Stimulated activated CD8-positive, alpha-beta memory T cell treated with anti-CD3 and anti-CD28 coated beads, Interleukin-12 subunit alpha, Interleukin-12 subunit beta, amount 100 ng/mL, for 4 hours (primary cell): Measurements from ENCODE around the gene CDC45.
"Not testable (repeated sequence)": the region's sequence is repeated elsewhere in the genome, so short reads cannot be mapped to it uniquely, and the experiment has no call there.

Experiments used
- DNase-seq: peaks from one replicate; pipeline ENCODE4 v3.0.0-alpha.2; 2020; ENCODE audit warnings: low read depth

The CDC45 gene

GRCh38 chr22:19533049-19533626 is 53.4 kb downstream of the CDC45 start:
- no peak for DNase-seq

GRCh38 chr22:19533857-19534256 is 54.1 kb downstream of the CDC45 start:
- no peak for DNase-seq

- no peak for DNase-seq
These were observed 55.3 kb downstream of the CDC45 start for GRCh38 chr22:19535001-19535400.

GRCh38 chr22:19536564-19536963 is 56.8 kb downstream of the CDC45 start:
- DNase-seq, result no peak

DNA sequence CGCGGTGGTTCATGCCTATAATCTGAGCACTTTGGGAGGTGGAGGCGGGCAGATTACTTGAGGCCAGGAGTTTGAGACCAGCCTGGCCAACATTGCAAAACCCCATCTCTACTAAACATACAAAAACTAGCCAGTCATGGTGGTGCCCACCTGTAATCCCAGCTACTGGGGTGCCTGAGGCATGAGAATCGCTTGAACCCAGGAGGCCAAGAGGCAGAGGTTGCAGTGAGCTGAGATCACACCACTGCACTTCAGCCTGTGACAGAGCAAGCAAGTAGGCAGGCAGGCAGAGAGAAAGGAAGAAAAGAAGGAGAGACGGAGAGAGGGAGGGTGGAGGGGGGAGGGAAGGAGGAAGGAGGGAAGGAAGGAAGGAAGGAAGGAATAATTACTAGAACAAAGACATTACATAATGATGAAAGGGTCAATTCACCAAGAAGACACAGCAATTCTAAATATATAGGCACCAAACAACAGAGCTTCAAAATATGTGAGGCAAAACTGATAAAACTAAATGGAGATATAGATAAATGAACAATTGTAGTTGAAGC is 58.3 kb downstream of the CDC45 start:
- DNase-seq, result no peak

DNA sequence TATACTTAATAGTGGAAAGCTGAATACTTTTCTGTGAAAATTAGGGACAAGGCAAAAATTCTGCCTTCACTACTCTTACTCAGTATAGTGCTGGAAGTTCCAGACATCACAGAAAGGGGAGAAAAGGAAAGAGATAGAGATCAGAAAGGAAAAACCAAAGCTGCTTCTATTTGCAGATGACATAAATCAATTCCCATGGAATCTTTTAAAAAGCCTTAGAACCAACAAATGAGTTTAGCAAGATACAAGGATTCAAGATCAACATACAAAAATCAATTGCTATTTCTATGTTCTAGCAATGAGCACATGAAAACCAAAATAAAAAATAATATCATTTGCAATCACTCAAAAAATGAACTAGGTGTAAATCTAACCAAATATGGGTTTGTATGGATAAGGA is 60.7 kb downstream of the CDC45 start:
- DNase-seq, result no peak

DNA sequence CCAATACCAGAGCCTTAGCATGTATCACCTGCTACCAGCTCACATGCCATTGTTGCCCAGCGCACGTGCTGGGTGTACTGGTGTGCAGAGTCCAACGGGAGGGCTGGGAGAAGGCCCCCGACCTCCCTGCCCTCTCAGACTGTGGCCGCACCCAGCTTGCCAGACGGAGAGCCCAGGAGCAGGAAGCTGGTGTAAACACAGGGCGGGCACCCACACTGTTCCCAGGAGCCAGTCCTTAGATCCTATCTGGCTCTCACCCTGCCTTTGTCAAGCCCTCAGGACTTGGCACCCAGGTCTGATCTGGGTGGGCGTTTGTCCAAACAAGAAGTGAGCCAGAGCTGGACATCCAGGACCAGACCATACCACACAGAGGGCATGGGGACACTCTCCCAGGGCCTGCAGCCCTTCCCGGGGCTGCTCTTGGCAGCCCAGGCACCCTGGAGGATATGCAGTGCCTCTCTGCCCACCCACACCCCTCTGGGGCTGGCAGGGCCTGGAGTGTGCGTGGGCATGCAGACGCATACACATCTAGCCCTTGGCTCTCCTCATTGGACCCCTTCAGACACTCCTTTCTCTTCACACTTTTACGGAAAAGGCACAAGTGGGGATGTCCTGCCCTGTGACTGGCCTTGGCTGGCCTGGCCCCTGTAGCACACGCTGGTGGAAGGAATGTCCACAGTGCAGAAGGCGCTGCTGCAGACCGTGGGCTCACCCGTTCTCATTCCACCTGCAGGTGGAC is 64.4 kb downstream of the CDC45 start:
- no peak for DNase-seq

- no peak for DNase-seq
These were observed 66.2 kb downstream of the CDC45 start for GRCh38 chr22:19545935-19546207.

DNA sequence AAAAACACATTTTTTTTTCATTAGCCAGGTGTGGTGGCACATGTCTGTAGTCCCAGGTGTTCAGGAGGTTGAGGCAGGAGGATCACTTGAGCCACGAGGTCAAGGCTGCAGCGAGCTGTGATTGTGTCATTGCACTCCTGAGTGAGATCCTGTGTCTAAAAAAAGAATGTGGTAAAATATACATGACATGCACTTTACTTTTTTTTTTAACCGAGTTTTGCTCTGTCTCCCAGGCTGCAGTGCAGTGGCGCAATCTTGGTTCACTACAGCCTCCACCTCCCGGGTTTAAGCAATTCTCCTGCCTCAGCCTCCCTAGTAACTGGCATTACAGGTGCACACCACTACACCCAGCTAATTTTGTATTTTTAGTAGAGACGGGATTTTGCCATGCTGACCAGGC is 67.0 kb downstream of the CDC45 start:
- no peak for DNase-seq

DNA sequence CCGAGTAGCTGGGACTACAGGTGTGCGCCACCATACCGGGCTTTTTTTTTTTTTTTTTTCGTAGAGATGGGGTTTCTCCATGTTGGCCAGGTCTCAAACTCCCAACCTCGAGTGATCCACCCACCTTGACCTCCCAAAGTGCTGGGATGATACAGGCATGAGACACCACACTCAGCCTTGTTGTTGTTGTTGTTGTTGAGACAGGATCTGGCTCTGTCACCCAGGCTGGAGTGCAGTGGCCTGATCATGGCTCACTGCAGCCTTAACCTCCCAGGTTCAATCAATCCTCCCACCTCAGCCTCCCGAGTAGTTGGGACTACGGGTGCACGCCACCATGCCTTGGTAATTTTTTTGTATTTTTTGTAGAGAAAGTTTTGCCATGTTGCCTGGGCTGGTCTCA is 67.9 kb downstream of the CDC45 start:
- DNase-seq, result no peak

DNA sequence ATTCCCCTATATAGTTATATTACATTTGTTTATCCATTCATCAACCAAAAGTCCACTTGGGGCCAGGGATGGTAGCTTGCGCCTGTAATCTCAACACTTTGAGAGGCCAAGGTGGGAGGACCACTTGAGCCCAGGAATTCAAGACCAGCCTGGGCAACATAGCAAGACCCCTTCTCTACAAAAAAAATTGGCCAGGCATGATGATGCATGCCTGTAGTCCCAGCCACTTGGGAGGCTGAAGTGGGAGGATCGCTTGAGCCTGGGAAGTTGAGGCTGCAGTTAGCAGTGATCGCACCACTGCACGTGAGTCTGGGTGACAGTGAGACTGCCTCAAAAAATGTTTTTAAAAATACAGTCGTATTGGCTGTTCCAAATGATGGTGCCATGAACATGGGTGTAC is 68.7 kb downstream of the CDC45 start:
- DNase-seq, result not testable (repeated sequence)

- DNase-seq, result no peak
These were observed 69.2 kb downstream of the CDC45 start for GRCh38 chr22:19548964-19549363.

GRCh38 chr22:19549428-19549827 is 69.7 kb downstream of the CDC45 start:
- DNase-seq, result no peak

DNA sequence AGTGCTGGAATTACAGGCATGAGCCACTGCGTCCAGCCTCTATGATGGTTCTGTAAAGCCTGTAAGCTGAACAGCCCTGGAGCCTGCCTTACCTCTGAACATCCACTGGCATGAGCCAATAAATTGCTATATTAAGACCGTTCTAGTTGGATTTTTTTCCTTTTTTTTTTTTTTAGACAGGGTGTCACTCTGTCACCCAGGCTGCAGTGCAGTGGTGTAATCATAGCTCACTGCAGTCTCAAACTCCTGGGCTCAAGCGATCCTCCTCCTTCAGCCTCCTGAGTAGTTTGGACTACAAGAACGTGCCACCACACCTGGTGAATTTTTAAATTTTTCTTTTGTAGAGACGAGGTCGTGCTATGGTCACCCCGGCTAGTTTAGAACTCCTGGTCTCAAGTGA is 70.7 kb downstream of the CDC45 start:
- no peak for DNase-seq

- DNase-seq, result no peak
These were observed 73.5 kb downstream of the CDC45 start for GRCh38 chr22:19553201-19553600.

DNA sequence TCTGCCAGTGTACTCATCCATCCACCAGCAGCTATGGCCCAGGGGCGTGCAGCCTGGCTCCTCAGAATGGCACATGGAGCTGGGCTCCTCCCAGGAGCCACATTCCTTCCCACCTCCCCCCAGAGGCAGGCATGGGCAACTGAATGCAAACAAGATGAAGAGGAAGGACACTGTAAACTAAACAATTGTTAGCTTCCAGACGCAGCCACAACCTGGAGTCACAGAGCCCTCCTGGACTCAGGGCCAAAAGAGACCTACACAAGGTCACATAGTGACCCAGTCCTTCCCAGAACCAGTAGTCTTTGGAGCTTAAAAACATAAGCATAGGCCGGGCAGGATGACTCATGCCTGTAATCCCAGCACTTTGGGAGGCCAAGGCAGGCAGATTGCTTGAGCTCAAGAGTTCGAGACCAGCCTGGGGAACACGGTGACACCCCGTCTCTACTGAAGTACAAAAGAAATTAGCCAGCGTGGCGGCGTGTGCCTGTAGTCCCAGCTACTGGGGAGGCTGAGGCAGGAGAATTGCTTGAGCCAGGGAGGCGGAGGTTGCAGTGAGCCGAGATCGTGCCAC is 75.2 kb downstream of the CDC45 start:
- no peak for DNase-seq

DNA sequence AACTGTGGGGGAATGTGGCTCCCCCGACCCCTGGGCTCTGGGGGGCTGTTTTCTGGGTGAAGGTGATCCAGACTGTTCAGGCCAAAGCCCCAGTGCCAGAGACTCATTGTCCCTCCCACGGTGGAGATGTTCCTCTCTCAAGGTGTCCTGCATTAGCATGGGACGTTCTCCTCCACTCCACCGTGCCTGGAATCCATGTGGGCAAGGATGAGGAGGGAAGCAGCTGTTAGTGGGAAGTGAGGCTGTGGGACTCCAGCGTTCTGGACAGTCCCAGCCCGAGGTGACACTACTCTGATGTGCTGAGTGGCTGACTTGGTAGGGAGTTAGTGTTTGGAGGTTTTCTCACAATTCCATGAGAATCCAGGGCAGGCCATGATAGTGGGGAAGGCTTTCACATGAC is 75.9 kb downstream of the CDC45 start:
- DNase-seq, result no peak

GRCh38 chr22:19556963-19557545 is 77.3 kb downstream of the CDC45 start:
- no peak for DNase-seq

GRCh38 chr22:19559324-19559811 is 79.6 kb downstream of the CDC45 start:
- DNase-seq, result no peak

- DNase-seq, result no peak
These were observed 80.2 kb downstream of the CDC45 start for GRCh38 chr22:19559956-19560355.

GRCh38 chr22:19565382-19566278 is 85.9 kb downstream of the CDC45 start:
- no peak for DNase-seq
